ENCODE results near the gene GPHB5. TPM values are rescaled to one million over a fixed set of nuclear protein-coding genes. Genes with fewer than 3 reads are reported as not detected.
"Not testable (repeated sequence)": the region's sequence is repeated elsewhere in the genome, so short reads cannot be mapped to it uniquely, and the experiment has no call there.

The GPHB5 gene
- total RNA-seq, 2 experiments from 2014 or later, result not detected

DNA sequence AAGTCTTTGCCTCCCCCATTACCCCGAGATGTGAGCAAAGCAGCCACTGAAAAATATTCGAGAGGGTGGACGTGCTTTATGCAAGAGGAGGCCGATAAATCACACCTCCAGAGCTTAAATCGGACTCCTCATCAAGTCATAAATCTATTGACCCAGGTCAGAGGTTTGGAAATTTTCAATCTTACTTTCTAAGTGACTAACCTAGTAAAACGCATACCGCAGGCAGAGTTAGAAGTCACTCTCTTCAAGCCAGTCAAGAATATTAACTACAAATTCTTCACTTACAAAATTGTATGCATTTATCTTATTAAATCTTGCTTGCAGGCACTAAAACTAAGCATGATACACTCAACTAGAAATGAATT lies 34.9 kb downstream of the GPHB5 start:
- H3K36me3 ChIP-seq (ENCODE audit: insufficient read depth, low read length), result no peaks in the 10 kb centered on the region
- no TSS peak for BruUV-seq (replicated peaks)
- ChIA-PET POLR2A (no interaction called here), CTCF (ENCODE audit: unreplicated experiment) (no interaction called here)
- no peaks in the 10 kb centered on the region for H3K9me3 ChIP-seq (ENCODE audit: low read length)
- H3K4me3 ChIP-seq (ENCODE audit: low read depth, low read length, poor library complexity, severe bottlenecking), result no peak overlapping the region
- H3K4me1 ChIP-seq (ENCODE audit: insufficient read depth, low read length, poor library complexity, severe bottlenecking), result no peaks in the 10 kb centered on the region
- no peaks in the 10 kb centered on the region for H3K9me2 ChIP-seq (ENCODE audit: insufficient read depth, low read length)
- TF ChIP-seq EZH2phosphoT487 (IDR thresholded peaks at IDR 0.05; ENCODE audit: borderline replicate concordance, low read depth, low read length) (no peak), CTCF (conservative IDR thresholded peaks at IDR 0.05; ENCODE audit: low read length) (no peak)
- H4K20me1 ChIP-seq (ENCODE audit: insufficient read depth, low read length), result no peaks in the 10 kb centered on the region
- intact Hi-C loops (cut with micrococcal nuclease; ENCODE audit: unreplicated experiment), result no loop called here
- no peak overlapping the region for H2AFZ ChIP-seq (ENCODE audit: low read length)
- DNase-seq (ENCODE audit: low spot score), result no peak
- H3K79me2 ChIP-seq (ENCODE audit: insufficient read depth, low read depth, low read length), result no peaks in the 10 kb centered on the region
- no peak overlapping the region for H3K27ac ChIP-seq (ENCODE audit: low read depth, low read length, poor library complexity, severe bottlenecking)
- no peak overlapping the region for H3K4me2 ChIP-seq (ENCODE audit: low read length)

DNA sequence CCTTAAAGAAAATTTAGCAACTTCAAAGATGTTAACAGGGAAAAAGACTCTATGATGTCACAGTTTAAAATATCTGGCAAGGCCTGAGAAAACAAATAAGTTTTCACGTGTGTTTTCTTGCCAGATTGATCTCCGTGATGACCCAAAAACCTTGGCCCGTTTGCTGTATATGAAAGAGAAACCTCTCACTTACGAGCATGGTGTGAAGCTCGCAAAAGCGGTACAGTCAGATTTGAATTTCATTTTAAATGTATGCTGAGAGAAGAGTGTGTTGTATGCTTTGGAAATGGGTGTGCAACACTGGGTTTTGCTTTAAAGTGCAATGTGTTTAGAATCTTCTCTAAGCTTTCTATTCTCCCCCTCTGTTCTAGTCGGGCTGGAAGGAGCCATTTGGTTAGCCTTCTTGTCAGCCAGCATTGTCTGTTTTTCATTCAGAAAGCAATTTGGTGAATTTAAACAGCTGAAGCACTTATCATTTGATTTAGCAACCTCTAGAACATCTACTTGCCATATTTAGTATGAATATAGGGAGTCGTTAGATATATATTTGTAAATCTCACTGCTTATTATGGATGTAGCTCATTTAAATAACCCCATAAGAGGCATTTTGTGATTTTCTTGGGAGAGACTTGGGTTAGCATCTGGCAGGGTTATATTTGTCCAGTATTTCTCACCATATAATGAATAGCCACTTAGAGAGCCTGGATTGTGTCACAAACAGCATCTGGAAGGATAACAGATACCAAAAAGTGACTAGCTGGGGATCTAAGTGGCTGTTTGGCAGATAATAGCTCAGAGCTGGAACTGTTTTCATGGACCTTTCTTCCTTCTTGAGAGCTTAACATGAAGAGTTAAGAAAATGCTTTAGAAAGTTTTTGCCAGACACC lies 35.5 kb downstream of the GPHB5 start:
- Histone ChIP-seq H3K79me2 (ENCODE audit: insufficient read depth, low read depth, low read length) (no peaks in the 10 kb centered on the region), H3K4me3 (ENCODE audit: low read depth, low read length, poor library complexity, severe bottlenecking) (no peak overlapping the region), H2AFZ (ENCODE audit: low read length) (no peak overlapping the region), H3K36me3 (ENCODE audit: insufficient read depth, low read length) (no peaks in the 10 kb centered on the region), H3K27ac (ENCODE audit: low read depth, low read length, poor library complexity, severe bottlenecking) (no peak overlapping the region), H3K9me3 (ENCODE audit: low read length) (no peaks in the 10 kb centered on the region), H3K9me2 (ENCODE audit: insufficient read depth, low read length) (no peaks in the 10 kb centered on the region), H4K20me1 (ENCODE audit: insufficient read depth, low read length) (no peaks in the 10 kb centered on the region), H3K4me1 (ENCODE audit: insufficient read depth, low read length, poor library complexity, severe bottlenecking) (no peaks in the 10 kb centered on the region), H3K4me2 (ENCODE audit: low read length) (no peak overlapping the region)
- no TSS peak for BruUV-seq (replicated peaks)
- no peak for DNase-seq (ENCODE audit: low spot score)
- ChIA-PET CTCF (ENCODE audit: unreplicated experiment) (no interaction called here), POLR2A (interaction anchor here (0.6 kb wide), 1 partner anchor 305 kb away, joined by 7 read pairs; no protein-coding TSS in a partner anchor)
- intact Hi-C loops (cut with micrococcal nuclease; ENCODE audit: unreplicated experiment), result no loop called here
- TF ChIP-seq EZH2phosphoT487 (IDR thresholded peaks at IDR 0.05; ENCODE audit: borderline replicate concordance, low read depth, low read length) (no peak), CTCF (conservative IDR thresholded peaks at IDR 0.05; ENCODE audit: low read length) (no peak)

GRCh38 chr14:63279933-63280332 lies 38.8 kb downstream of the GPHB5 start:
- intact Hi-C loops (cut with micrococcal nuclease; ENCODE audit: unreplicated experiment), result loop anchor here (5.0 kb wide), 2 partner anchors 108 to 1103 kb away; no protein-coding TSS in a partner anchor
- POLR2A ChIA-PET, result not testable (repeated sequence)

More at GRCh38 chr14:63279933-63280332, 38.8 kb downstream of the GPHB5 start:
- H3K27ac ChIP-seq (ENCODE audit: low read depth, low read length, poor library complexity, severe bottlenecking); H3K4me2 ChIP-seq (ENCODE audit: low read length); H4K20me1 ChIP-seq (ENCODE audit: insufficient read depth, low read length); CTCF ChIA-PET (ENCODE audit: unreplicated experiment); H3K4me1 ChIP-seq (ENCODE audit: insufficient read depth, low read length, poor library complexity, severe bottlenecking); H3K4me3 ChIP-seq (ENCODE audit: low read depth, low read length, poor library complexity, severe bottlenecking); H3K9me2 ChIP-seq (ENCODE audit: insufficient read depth, low read length); H3K79me2 ChIP-seq (ENCODE audit: insufficient read depth, low read depth, low read length); BruUV-seq (replicated peaks); H2AFZ ChIP-seq (ENCODE audit: low read length); H3K36me3 ChIP-seq (ENCODE audit: insufficient read depth, low read length); DNase-seq (ENCODE audit: low spot score); H3K9me3 ChIP-seq (ENCODE audit: low read length): not testable (repeated sequence)
